GM12875 (cell line): ENCODE data around the gene ZNF90.
"Not testable (repeated sequence)": the region's sequence is repeated elsewhere in the genome, so short reads cannot be mapped to it uniquely, and the experiment has no call there.

Experiments
- H3K4me3 ChIP-seq: one replicate; pipeline ENCODE4 v1.5.1; 2011; ENCODE audit warnings: low read depth, low read length, control low read depth
- CTCF ChIP-seq: IDR thresholded peaks from 2 replicates; pipeline ENCODE4 v1.5.1; 2011; ENCODE audit warnings: low read depth, mild to moderate bottlenecking, control low read depth, inconsistent platforms, low read length, moderate library complexity, borderline replicate concordance; ENCODE audit not compliant: insufficient read depth

Gene ZNF90

GRCh38 chr19:20077791-20078463, at the start of gene ZNF90:
TSS of gene ZNF90 (plus strand) at chr19:20078000. CDS start at chr19:20078133, 133 bp downstream.
- no peak within 1 kb of the TSS for H3K4me3 ChIP-seq
- TF ChIP-seq CTCF, result no peak

- no peak for TF ChIP-seq CTCF
- no peak overlapping the region for H3K4me3 ChIP-seq
Observed at GRCh38 chr19:20028611-20029010, 49.2 kb upstream of the ZNF90 start.

GRCh38 chr19:20035935-20036334, 41.9 kb upstream of the ZNF90 start:
- H3K4me3 ChIP-seq, result no peak overlapping the region
- no peak for TF ChIP-seq CTCF

GRCh38 chr19:20038358-20039202, 39.2 kb upstream of the ZNF90 start:
- no peak overlapping the region for H3K4me3 ChIP-seq
- TF ChIP-seq CTCF, result no peak

GRCh38 chr19:20039203-20039723, 38.5 kb upstream of the ZNF90 start, which contains the start of gene ZNF682:
TSS of gene ZNF682 (minus strand) at chr19:20039505. CDS start at chr19:20039345, 160 bp downstream.
- TF ChIP-seq CTCF, result no peak
- no peak within 1 kb of the TSS for H3K4me3 ChIP-seq

GRCh38 chr19:20044663-20045062, 33.1 kb upstream of the ZNF90 start:
- H3K4me3 ChIP-seq, result no peak overlapping the region
- TF ChIP-seq CTCF, result no peak

- H3K4me3 ChIP-seq, result not testable (repeated sequence)
Observed at GRCh38 chr19:20045742-20046141, 32.1 kb upstream of the ZNF90 start.
